ENCODE results near the gene MTMR3.

MTMR3 gene

GRCh38 chr22:29912141-29912540, 29.2 kb downstream of the MTMR3 start:
- no peak overlapping the region for H3K4me3 ChIP-seq (ENCODE audit: low read length)
- no peaks in the 10 kb centered on the region for H3K36me3 ChIP-seq (ENCODE audit: insufficient read depth, low read length)
- H2AFZ ChIP-seq (ENCODE audit: low read depth, low read length), result no peak overlapping the region
- H3K27me3 ChIP-seq (ENCODE audit: insufficient read depth, low read length), result no peaks in the 10 kb centered on the region
- peaks cover 2% of the 10 kb centered on the region for H3K4me1 ChIP-seq (ENCODE audit: insufficient read depth, low read length)
- no peaks in the 10 kb centered on the region for H3K9me3 ChIP-seq (ENCODE audit: low read length)

- H3K9me3 ChIP-seq (ENCODE audit: low read length), result no peaks in the 10 kb centered on the region
- H3K4me1 ChIP-seq (ENCODE audit: insufficient read depth, low read length), result no peaks in the 10 kb centered on the region
- no peak overlapping the region for H2AFZ ChIP-seq (ENCODE audit: low read depth, low read length)
- H3K36me3 ChIP-seq (ENCODE audit: insufficient read depth, low read length), result no peaks in the 10 kb centered on the region
- H3K27me3 ChIP-seq (ENCODE audit: insufficient read depth, low read length), result no peaks in the 10 kb centered on the region
- H3K4me3 ChIP-seq (ENCODE audit: low read length), result no peak overlapping the region
Measured at GRCh38 chr22:29912605-29913398, 29.8 kb downstream of the MTMR3 start.

- no peaks in the 10 kb centered on the region for H3K36me3 ChIP-seq (ENCODE audit: insufficient read depth, low read length)
- H3K9me3 ChIP-seq (ENCODE audit: low read length), result no peaks in the 10 kb centered on the region
- H3K27me3 ChIP-seq (ENCODE audit: insufficient read depth, low read length), result no peaks in the 10 kb centered on the region
- H3K4me1 ChIP-seq (ENCODE audit: insufficient read depth, low read length), result no peaks in the 10 kb centered on the region
- no peak overlapping the region for H3K4me3 ChIP-seq (ENCODE audit: low read length)
- H2AFZ ChIP-seq (ENCODE audit: low read depth, low read length), result no peak overlapping the region
Measured at GRCh38 chr22:29914165-29914564, 31.2 kb downstream of the MTMR3 start.

- Histone ChIP-seq H3K4me1 (ENCODE audit: insufficient read depth, low read length) (no peaks in the 10 kb centered on the region), H3K36me3 (ENCODE audit: insufficient read depth, low read length) (no peaks in the 10 kb centered on the region), H2AFZ (ENCODE audit: low read depth, low read length) (no peak overlapping the region), H3K27me3 (ENCODE audit: insufficient read depth, low read length) (no peaks in the 10 kb centered on the region), H3K4me3 (ENCODE audit: low read length) (no peak overlapping the region), H3K9me3 (ENCODE audit: low read length) (no peaks in the 10 kb centered on the region)
Measured at GRCh38 chr22:29914991-29915533, 32.1 kb downstream of the MTMR3 start.

- Histone ChIP-seq H3K4me1 (ENCODE audit: insufficient read depth, low read length) (no peaks in the 10 kb centered on the region), H2AFZ (ENCODE audit: low read depth, low read length) (no peak overlapping the region), H3K27me3 (ENCODE audit: insufficient read depth, low read length) (no peaks in the 10 kb centered on the region), H3K4me3 (ENCODE audit: low read length) (no peak overlapping the region), H3K36me3 (ENCODE audit: insufficient read depth, low read length) (no peaks in the 10 kb centered on the region), H3K9me3 (ENCODE audit: low read length) (peaks cover 1% of the 10 kb centered on the region)
Measured at GRCh38 chr22:29916007-29916544, 33.1 kb downstream of the MTMR3 start.

- no peak overlapping the region for H2AFZ ChIP-seq (ENCODE audit: low read depth, low read length)
- H3K27me3 ChIP-seq (ENCODE audit: insufficient read depth, low read length), result no peaks in the 10 kb centered on the region
- peaks cover 3% of the 10 kb centered on the region for H3K9me3 ChIP-seq (ENCODE audit: low read length)
- H3K4me1 ChIP-seq (ENCODE audit: insufficient read depth, low read length), result no peaks in the 10 kb centered on the region
- H3K36me3 ChIP-seq (ENCODE audit: insufficient read depth, low read length), result no peaks in the 10 kb centered on the region
- H3K4me3 ChIP-seq (ENCODE audit: low read length), result no peak overlapping the region
Measured at GRCh38 chr22:29917052-29917902, 34.3 kb downstream of the MTMR3 start.

GRCh38 chr22:29925402-29925801, 42.4 kb downstream of the MTMR3 start:
- H3K36me3 ChIP-seq (ENCODE audit: insufficient read depth, low read length), result no peaks in the 10 kb centered on the region
- no peaks in the 10 kb centered on the region for H3K4me1 ChIP-seq (ENCODE audit: insufficient read depth, low read length)
- no peak overlapping the region for H3K4me3 ChIP-seq (ENCODE audit: low read length)
- no peaks in the 10 kb centered on the region for H3K27me3 ChIP-seq (ENCODE audit: insufficient read depth, low read length)
- H2AFZ ChIP-seq (ENCODE audit: low read depth, low read length), result no peak overlapping the region
- peaks cover 11% of the 10 kb centered on the region for H3K9me3 ChIP-seq (ENCODE audit: low read length)

- Histone ChIP-seq H3K4me1 (ENCODE audit: insufficient read depth, low read length) (no peaks in the 10 kb centered on the region), H2AFZ (ENCODE audit: low read depth, low read length) (no peak overlapping the region), H3K36me3 (ENCODE audit: insufficient read depth, low read length) (no peaks in the 10 kb centered on the region), H3K4me3 (ENCODE audit: low read length) (no peak overlapping the region), H3K9me3 (ENCODE audit: low read length) (peaks cover 10% of the 10 kb centered on the region), H3K27me3 (ENCODE audit: insufficient read depth, low read length) (no peaks in the 10 kb centered on the region)
Measured at GRCh38 chr22:29926057-29926456, 43.1 kb downstream of the MTMR3 start.

- Histone ChIP-seq H3K4me3 (ENCODE audit: low read length) (no peak overlapping the region), H3K36me3 (ENCODE audit: insufficient read depth, low read length) (no peaks in the 10 kb centered on the region), H3K4me1 (ENCODE audit: insufficient read depth, low read length) (no peaks in the 10 kb centered on the region), H3K27me3 (ENCODE audit: insufficient read depth, low read length) (no peaks in the 10 kb centered on the region), H2AFZ (ENCODE audit: low read depth, low read length) (no peak overlapping the region), H3K9me3 (ENCODE audit: low read length) (peaks cover 3% of the 10 kb centered on the region)
Measured at GRCh38 chr22:29932136-29932535, 49.2 kb downstream of the MTMR3 start.

GRCh38 chr22:29933619-29934018, 50.6 kb downstream of the MTMR3 start:
- H3K36me3 ChIP-seq (ENCODE audit: insufficient read depth, low read length), result no peaks in the 10 kb centered on the region
- no peak overlapping the region for H3K4me3 ChIP-seq (ENCODE audit: low read length)
- no peak overlapping the region for H2AFZ ChIP-seq (ENCODE audit: low read depth, low read length)
- H3K27me3 ChIP-seq (ENCODE audit: insufficient read depth, low read length), result no peaks in the 10 kb centered on the region
- H3K4me1 ChIP-seq (ENCODE audit: insufficient read depth, low read length), result no peaks in the 10 kb centered on the region
- no peaks in the 10 kb centered on the region for H3K9me3 ChIP-seq (ENCODE audit: low read length)

GRCh38 chr22:29934596-29934995, 51.6 kb downstream of the MTMR3 start:
- Histone ChIP-seq H3K4me1 (ENCODE audit: insufficient read depth, low read length) (no peaks in the 10 kb centered on the region), H2AFZ (ENCODE audit: low read depth, low read length) (no peak overlapping the region), H3K36me3 (ENCODE audit: insufficient read depth, low read length) (no peaks in the 10 kb centered on the region), H3K9me3 (ENCODE audit: low read length) (peaks cover 2% of the 10 kb centered on the region), H3K27me3 (ENCODE audit: insufficient read depth, low read length) (no peaks in the 10 kb centered on the region), H3K4me3 (ENCODE audit: low read length) (no peak overlapping the region)

GRCh38 chr22:29936186-29936585, 53.2 kb downstream of the MTMR3 start:
- Histone ChIP-seq H3K9me3 (ENCODE audit: low read length) (peaks cover 4% of the 10 kb centered on the region), H3K4me3 (ENCODE audit: low read length) (no peak overlapping the region), H2AFZ (ENCODE audit: low read depth, low read length) (no peak overlapping the region), H3K36me3 (ENCODE audit: insufficient read depth, low read length) (no peaks in the 10 kb centered on the region), H3K4me1 (ENCODE audit: insufficient read depth, low read length) (no peaks in the 10 kb centered on the region), H3K27me3 (ENCODE audit: insufficient read depth, low read length) (no peaks in the 10 kb centered on the region)

All from neuron (in vitro differentiated cells).